ENCODE data around the gene PNLDC1. TPM values are rescaled to one million over a fixed set of nuclear protein-coding genes. Genes with fewer than 3 reads are reported as not detected.

PNLDC1 gene
- total RNA-seq, 1 donor from 2014 or later = not detected

DNA sequence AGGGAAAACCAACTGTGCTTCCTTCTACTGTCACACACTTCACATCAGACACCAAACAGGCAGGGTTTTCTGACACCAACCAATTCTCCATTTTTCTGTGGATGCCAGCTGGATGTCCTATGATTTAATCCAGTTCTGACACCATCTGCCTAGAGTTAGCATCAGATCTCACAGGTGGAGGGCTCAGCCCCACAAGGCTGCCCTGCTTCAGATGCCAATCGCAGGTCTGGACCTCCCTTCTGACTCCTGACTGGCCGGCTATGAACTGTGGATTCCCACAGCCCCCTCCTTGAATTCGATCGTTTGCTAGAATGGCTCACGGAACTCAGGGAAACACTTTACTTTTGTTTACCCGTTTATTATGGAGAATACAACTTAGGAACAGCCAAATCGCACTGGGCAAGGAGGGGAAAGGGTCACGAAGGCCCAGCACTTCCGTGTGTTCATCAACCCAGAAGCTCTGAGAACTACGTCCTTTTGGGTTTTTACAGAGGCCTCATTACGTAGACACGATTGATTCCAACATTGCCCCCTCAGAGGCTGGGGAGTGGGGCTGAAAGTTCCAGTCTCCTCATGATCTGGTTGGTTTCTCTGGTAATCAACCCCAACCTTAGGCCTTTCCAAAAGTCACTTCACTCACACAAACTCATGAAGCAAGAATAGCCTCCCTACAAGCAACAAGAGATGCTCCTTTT, 65.3 kb downstream of the PNLDC1 start:
- no peak for TF ChIP-seq CTCF (IDR thresholded peaks at IDR 0.05; ENCODE audit: insufficient read depth, low read length, poor library complexity, severe bottlenecking)
- no peaks in the 10 kb centered on the region for H3K36me3 ChIP-seq (ENCODE audit: control insufficient read depth, insufficient read depth, low read length)
- H3K4me3 ChIP-seq (ENCODE audit: low read depth, low read length) = no peak overlapping the region
- no peak for DNase-seq (ENCODE audit: low read depth)
- H3K27me3 ChIP-seq (ENCODE audit: control insufficient read depth, insufficient read depth, low read length) = no peaks in the 10 kb centered on the region

- no peak overlapping the region for H3K4me3 ChIP-seq (ENCODE audit: low read depth, low read length)
- no peaks in the 10 kb centered on the region for H3K27me3 ChIP-seq (ENCODE audit: control insufficient read depth, insufficient read depth, low read length)
- TF ChIP-seq CTCF (IDR thresholded peaks at IDR 0.05; ENCODE audit: insufficient read depth, low read length, poor library complexity, severe bottlenecking) = no peak
- no peak for DNase-seq (ENCODE audit: low read depth)
- no peaks in the 10 kb centered on the region for H3K36me3 ChIP-seq (ENCODE audit: control insufficient read depth, insufficient read depth, low read length)
These were observed 66.5 kb downstream of the PNLDC1 start for GRCh38 chr6:159866286-159867247.

Other genes with a start within 250 kb of the PNLDC1 start
- 482 and 495 TPM in 2 replicates for gene SOD2, start 107.0 kb upstream of the PNLDC1 start, total RNA-seq
- gene WTAP, start 72.8 kb upstream of the PNLDC1 start, total RNA-seq = 86.9 and 88.3 TPM in 2 replicates
- 26.6 and 34.1 TPM in 2 replicates for gene ACAT2, start 38.2 kb upstream of the PNLDC1 start, total RNA-seq
- 209 and 213 TPM in 2 replicates for gene TCP1, start 10.7 kb upstream of the PNLDC1 start, total RNA-seq
- 82.7 and 98.9 TPM in 2 replicates for gene MRPL18, start 9.8 kb upstream of the PNLDC1 start, total RNA-seq
- not detected in 2 replicates for gene MAS1, start 90.7 kb downstream of the PNLDC1 start, total RNA-seq
- gene IGF2R, start 168.8 kb downstream of the PNLDC1 start, total RNA-seq = 251 and 274 TPM in 2 replicates

All from kidney epithelial cell (primary cell).